Gastroesophageal sphincter (tissue), 3 donors: Measurements from ENCODE around the gene NCOA3.

Experiments used
- CTCF ChIP-seq, 4 experiments: fragments of 200-600 bp in 2 of 4; fragments of 450-650 bp in 2 of 4; sonication (generic) in 1 of 4; IDR thresholded peaks; one replicate each; pipeline ENCODE4 v1.5.1; 2017 to 2019; ENCODE audit warnings: antibody characterized with exemption in 4 of 4, mild to moderate bottlenecking in 2 of 4, moderate library complexity in 2 of 4
- POLR2A ChIP-seq, 2 donors: fragments of 450-650 bp; IDR thresholded peaks; one replicate each; pipeline ENCODE4 v1.6.1; 2017; ENCODE audit warnings: antibody characterized with exemption in 2 of 2, mild to moderate bottlenecking in 2 of 2, moderate library complexity in 1 of 2

DNA sequence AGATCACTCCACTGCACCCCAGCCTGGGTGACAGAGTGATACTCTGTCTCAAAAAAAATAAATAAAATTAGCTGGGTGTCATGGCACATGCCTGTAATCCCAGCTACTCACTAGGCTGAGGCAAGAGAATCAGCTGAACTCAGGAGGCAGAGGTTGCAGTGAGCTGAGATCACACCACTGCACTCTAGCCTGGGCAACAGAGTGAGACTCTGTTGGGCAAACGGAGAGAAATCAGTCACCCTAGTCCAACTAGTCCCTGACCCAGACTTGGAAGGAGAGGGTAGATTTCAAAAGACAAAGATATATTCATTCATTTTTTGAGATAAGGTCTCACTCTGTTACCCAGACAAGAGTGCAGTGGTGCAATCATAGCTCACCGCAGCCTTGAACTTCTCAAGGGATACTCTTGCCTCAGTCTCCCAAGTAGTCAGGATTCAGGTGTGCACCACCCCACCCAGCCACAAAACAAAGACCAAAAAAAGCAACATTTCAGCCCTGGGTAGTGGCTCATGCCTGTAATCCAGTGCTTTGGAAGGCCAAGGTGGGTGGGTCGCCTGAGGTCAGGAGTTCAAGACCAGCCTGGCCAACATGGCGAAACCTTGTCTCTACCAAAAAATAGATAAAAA lies 26.2 kb upstream of the NCOA3 start:
- TF ChIP-seq CTCF (IDR thresholded peaks at IDR 0.05) (no peak), POLR2A (IDR thresholded peaks at IDR 0.05) (no peak)
